Daoy (cell line): ENCODE data around the gene AKT1. TPM values are rescaled to one million over a fixed set of nuclear protein-coding genes. Genes with fewer than 3 reads are reported as not detected.
"Not testable (repeated sequence)": the region's sequence is repeated elsewhere in the genome, so short reads cannot be mapped to it uniquely, and the experiment has no call there.

Experiments used
- DNase-seq: peaks from one replicate; pipeline ENCODE4 v3.0.0-alpha.2; 2015; ENCODE audit warnings: low read depth
- total RNA-seq: library from RNA; depleted of rRNA; stranded (reverse); fragments of >200 nt; shearing (Covaris generic); gene quantifications from 2 replicates; pipeline ENCODE4 v1.2.3, GENCODE V29; 2014

Gene AKT1
- total RNA-seq, 1 experiment from 2014 or later, result 125 TPM

GRCh38 chr14:104739026-104739425 is 56.5 kb downstream of the AKT1 start:
- DNase-seq, result no peak

- DNase-seq, result no peak
These were observed 57.1 kb downstream of the AKT1 start for GRCh38 chr14:104738375-104739019.

GRCh38 chr14:104735830-104736642 is 59.5 kb downstream of the AKT1 start:
- no peak for DNase-seq

- no peak for DNase-seq
These were observed 60.4 kb downstream of the AKT1 start for GRCh38 chr14:104734991-104735779.

GRCh38 chr14:104734601-104734990 is 61.0 kb downstream of the AKT1 start:
- no peak for DNase-seq

GRCh38 chr14:104734051-104734587 is 61.4 kb downstream of the AKT1 start:
- DNase-seq, result no peak

GRCh38 chr14:104732931-104733681 is 62.4 kb downstream of the AKT1 start:
- DNase-seq, result no peak

GRCh38 chr14:104732355-104732804 is 63.2 kb downstream of the AKT1 start:
- peak; percentile 74 for DNase-seq

GRCh38 chr14:104731320-104732294 is 63.9 kb downstream of the AKT1 start:
- DNase-seq, result no peak

GRCh38 chr14:104730487-104730886 is 65.1 kb downstream of the AKT1 start:
- DNase-seq, result no peak

GRCh38 chr14:104729835-104730181 is 65.7 kb downstream of the AKT1 start:
- DNase-seq, result no peak

- DNase-seq, result not testable (repeated sequence)
These were observed 66.2 kb downstream of the AKT1 start for GRCh38 chr14:104729176-104729834.

GRCh38 chr14:104728631-104729030 is 66.9 kb downstream of the AKT1 start:
- DNase-seq, result no peak

- no peak for DNase-seq
These were observed 68.7 kb downstream of the AKT1 start for GRCh38 chr14:104726600-104727451.

- no peak for DNase-seq
These were observed 69.6 kb downstream of the AKT1 start for GRCh38 chr14:104725772-104726548.

GRCh38 chr14:104724981-104725771 is 70.4 kb downstream of the AKT1 start:
- peak; percentile 70 for DNase-seq

GRCh38 chr14:104724407-104724980 is 71.1 kb downstream of the AKT1 start:
- peak; percentile 47 for DNase-seq
